Esophagus muscularis mucosa (tissue), 4 donors: ENCODE data around the gene TRPV6.

Experiments
- CTCF ChIP-seq, 3 experiments: fragments of 200-600 bp in 2 of 3; fragments of 450-650 bp in 1 of 3; sonication (generic) in 2 of 3; IDR thresholded peaks; one replicate each; pipeline ENCODE4 v1.5.1; 2017 to 2019; ENCODE audit warnings: antibody characterized with exemption in 3 of 3, mild to moderate bottlenecking in 2 of 3, moderate library complexity in 1 of 3
- EP300 ChIP-seq: sonication (generic); formaldehyde crosslinking; IDR thresholded peaks from one replicate; pipeline ENCODE4 v1.6.1; 2017; ENCODE audit warnings: antibody characterized with exemption
- POLR2A ChIP-seq: fragments of 450-650 bp; IDR thresholded peaks from one replicate; pipeline ENCODE4 v1.6.1; 2017; ENCODE audit warnings: antibody characterized with exemption, moderate library complexity, mild to moderate bottlenecking, low read depth
- POLR2AphosphoS5 ChIP-seq, 2 donors: sonication (generic); formaldehyde crosslinking; IDR thresholded peaks; one replicate each; pipeline ENCODE4 v1.6.1; 2017; ENCODE audit warnings: antibody characterized with exemption in 2 of 2

- TF ChIP-seq POLR2A (no peak), CTCF (IDR thresholded peaks at IDR 0.05) (no peak), POLR2AphosphoS5 (IDR thresholded peaks at IDR 0.05) (peak in 1 of 2 donors; percentile 43), EP300 (no peak)
These were observed 29.6 kb downstream of the TRPV6 start for GRCh38 chr7:142855756-142856564.
